ENCODE measurements around the gene DBH.

DBH gene

DNA sequence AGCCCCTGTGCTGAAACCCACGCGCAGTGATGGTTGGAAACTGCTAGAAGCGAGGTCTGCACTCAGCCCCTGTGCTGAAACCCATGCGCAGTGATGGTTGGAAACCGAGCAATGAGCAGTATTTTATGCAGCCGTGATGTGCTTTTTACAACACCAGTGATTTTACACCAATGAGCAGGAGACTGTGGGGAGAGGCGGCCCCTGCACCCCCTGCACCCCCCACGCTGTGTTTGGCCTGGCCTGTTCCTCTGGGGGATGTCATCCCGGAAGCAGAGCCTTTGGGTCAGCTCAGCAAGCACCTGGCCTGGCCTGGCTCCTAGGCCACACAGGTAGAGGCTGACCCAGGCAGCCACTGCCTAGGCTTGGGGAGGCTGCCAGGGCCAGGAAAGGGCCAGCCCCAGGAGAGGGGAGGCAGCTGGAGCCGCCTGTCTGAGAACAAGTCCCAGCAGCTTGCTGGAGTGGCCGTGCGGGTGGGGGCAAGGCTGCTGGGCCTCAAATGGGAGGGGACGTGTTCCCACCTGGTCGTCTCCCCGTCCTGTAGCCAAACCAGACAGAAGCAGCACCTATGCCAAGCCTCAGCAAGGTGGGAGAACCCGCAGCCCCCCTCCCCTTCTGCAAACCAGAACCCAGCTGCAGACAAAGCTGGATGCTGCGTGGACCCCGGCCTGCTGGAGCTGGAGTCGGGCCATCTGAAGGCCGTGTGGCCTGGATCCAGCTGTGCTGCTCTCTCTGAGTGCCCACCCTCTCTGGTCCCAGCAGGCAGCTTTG lies 46.8 kb downstream of the DBH start:
- no peaks in the 10 kb centered on the region for H3K79me2 ChIP-seq (ENCODE audit: low read length)
- no peak overlapping the region for H3K4me3 ChIP-seq (ENCODE audit: low read length)
- H3K27ac ChIP-seq (ENCODE audit: low read length) = no peak overlapping the region
- H3K27me3 ChIP-seq (ENCODE audit: low read depth, low read length) = no peaks in the 10 kb centered on the region
- no peaks in the 10 kb centered on the region for H3K9me3 ChIP-seq (ENCODE audit: insufficient read depth, low read length)
- no peak overlapping the region for H3K9ac ChIP-seq (ENCODE audit: low read length)
- H4K20me1 ChIP-seq (ENCODE audit: insufficient read depth, low read length) = no peaks in the 10 kb centered on the region
- H3K4me2 ChIP-seq (ENCODE audit: low read length) = no peak overlapping the region
- no peaks in the 10 kb centered on the region for H3K36me3 ChIP-seq (replicated peaks; ENCODE audit: low read depth, low read length)
- H3K4me1 ChIP-seq (ENCODE audit: low read length) = no peaks in the 10 kb centered on the region
- H2AFZ ChIP-seq (ENCODE audit: low read depth, low read length) = no peak overlapping the region
- no peak for TF ChIP-seq EZH2phosphoT487 (IDR thresholded peaks at IDR 0.05; ENCODE audit: low read depth)
- TF ChIP-seq, protein P1, sequence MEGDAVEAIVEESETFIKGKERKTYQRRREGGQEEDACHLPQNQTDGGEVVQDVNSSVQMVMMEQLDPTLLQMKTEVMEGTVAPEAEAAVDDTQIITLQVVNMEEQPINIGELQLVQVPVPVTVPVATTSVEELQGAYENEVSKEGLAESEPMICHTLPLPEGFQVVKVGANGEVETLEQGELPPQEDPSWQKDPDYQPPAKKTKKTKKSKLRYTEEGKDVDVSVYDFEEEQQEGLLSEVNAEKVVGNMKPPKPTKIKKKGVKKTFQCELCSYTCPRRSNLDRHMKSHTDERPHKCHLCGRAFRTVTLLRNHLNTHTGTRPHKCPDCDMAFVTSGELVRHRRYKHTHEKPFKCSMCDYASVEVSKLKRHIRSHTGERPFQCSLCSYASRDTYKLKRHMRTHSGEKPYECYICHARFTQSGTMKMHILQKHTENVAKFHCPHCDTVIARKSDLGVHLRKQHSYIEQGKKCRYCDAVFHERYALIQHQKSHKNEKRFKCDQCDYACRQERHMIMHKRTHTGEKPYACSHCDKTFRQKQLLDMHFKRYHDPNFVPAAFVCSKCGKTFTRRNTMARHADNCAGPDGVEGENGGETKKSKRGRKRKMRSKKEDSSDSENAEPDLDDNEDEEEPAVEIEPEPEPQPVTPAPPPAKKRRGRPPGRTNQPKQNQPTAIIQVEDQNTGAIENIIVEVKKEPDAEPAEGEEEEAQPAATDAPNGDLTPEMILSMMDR (IDR thresholded peaks at IDR 0.05; ENCODE audit: low read depth, low read length) = no peak

DNA sequence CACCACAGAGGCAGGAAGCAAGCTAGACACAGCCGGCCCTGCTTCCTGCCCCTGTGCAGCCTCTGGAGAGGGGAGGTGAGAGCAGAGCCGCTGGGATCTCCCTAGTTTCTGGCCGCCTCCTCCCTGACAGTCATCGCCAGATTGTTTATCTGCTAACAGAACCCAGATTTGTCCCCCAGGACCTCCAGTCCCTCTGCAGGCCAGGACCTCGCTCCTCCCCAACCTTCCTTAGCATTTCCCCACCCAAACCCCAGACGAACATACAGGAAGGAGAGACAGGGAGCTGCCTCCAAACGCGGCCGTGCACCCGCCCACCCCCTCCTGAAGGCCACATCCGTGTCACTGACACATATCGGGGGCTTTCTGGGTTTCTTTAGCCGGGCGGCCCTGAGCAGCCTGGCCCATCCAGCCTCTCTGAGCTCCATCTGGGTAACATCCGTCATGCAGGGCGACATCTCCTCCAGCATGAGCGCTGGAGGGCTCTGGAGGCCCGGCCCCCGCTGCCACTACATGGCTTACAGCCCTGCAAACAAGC lies 47.5 kb downstream of the DBH start:
- Histone ChIP-seq H3K9ac (ENCODE audit: low read length) (no peak overlapping the region), H4K20me1 (ENCODE audit: insufficient read depth, low read length) (no peaks in the 10 kb centered on the region), H3K79me2 (ENCODE audit: low read length) (no peaks in the 10 kb centered on the region), H3K36me3 (replicated peaks; ENCODE audit: low read depth, low read length) (no peaks in the 10 kb centered on the region), H3K27ac (ENCODE audit: low read length) (no peak overlapping the region), H3K4me1 (ENCODE audit: low read length) (no peaks in the 10 kb centered on the region), H3K27me3 (ENCODE audit: low read depth, low read length) (no peaks in the 10 kb centered on the region; the same call in 1 of the 2 replicates), H3K4me3 (ENCODE audit: low read length) (no peak overlapping the region), H3K4me2 (ENCODE audit: low read length) (no peak overlapping the region), H3K9me3 (ENCODE audit: insufficient read depth, low read length) (no peaks in the 10 kb centered on the region), H2AFZ (ENCODE audit: low read depth, low read length) (no peak overlapping the region)
- no peak for TF ChIP-seq EZH2phosphoT487 (IDR thresholded peaks at IDR 0.05; ENCODE audit: low read depth)
- TF ChIP-seq, protein P1 (IDR thresholded peaks at IDR 0.05; ENCODE audit: low read depth, low read length) = no peak

GRCh38 chr9:133684121-133684935 lies 48.2 kb downstream of the DBH start:
- Histone ChIP-seq H2AFZ (ENCODE audit: low read depth, low read length) (no peak overlapping the region), H3K27ac (ENCODE audit: low read length) (no peak overlapping the region), H3K27me3 (ENCODE audit: low read depth, low read length) (no peaks in the 10 kb centered on the region; the same call in 1 of the 2 replicates), H3K36me3 (replicated peaks; ENCODE audit: low read depth, low read length) (no peaks in the 10 kb centered on the region), H3K4me3 (ENCODE audit: low read length) (no peak overlapping the region), H4K20me1 (ENCODE audit: insufficient read depth, low read length) (no peaks in the 10 kb centered on the region), H3K4me1 (ENCODE audit: low read length) (no peaks in the 10 kb centered on the region), H3K9me3 (ENCODE audit: insufficient read depth, low read length) (no peaks in the 10 kb centered on the region), H3K79me2 (ENCODE audit: low read length) (no peaks in the 10 kb centered on the region), H3K4me2 (ENCODE audit: low read length) (no peak overlapping the region), H3K9ac (ENCODE audit: low read length) (no peak overlapping the region)
- no peak for TF ChIP-seq EZH2phosphoT487 (IDR thresholded peaks at IDR 0.05; ENCODE audit: low read depth)
- TF ChIP-seq, protein P1 (IDR thresholded peaks at IDR 0.05; ENCODE audit: low read depth, low read length) = no peak

DNA sequence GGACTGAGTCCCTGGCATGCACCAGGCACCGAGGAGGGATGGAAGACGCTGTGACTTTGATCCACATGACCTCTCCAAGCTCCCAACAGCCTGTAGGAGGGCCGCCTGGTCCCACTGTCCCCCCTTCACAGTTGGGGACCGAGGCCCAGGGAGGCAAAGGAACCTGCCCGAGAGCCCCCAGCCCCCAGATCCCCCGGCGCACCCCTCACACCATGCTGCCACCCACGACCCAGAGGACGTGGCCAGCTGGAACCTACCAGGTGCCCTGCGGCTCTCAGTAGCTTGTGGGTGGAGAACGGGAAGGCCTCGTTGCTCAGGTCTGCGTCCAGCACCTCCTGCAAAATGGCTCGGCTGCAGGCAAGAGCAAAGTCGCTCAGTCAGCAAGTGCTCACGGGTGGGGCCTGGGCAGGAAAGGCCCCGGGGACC lies 48.8 kb downstream of the DBH start:
- Histone ChIP-seq H3K9ac (ENCODE audit: low read length) (no peak overlapping the region), H3K27ac (ENCODE audit: low read length) (no peak overlapping the region), H3K27me3 (ENCODE audit: low read depth, low read length) (no peaks in the 10 kb centered on the region; the same call in 1 of the 2 replicates), H4K20me1 (ENCODE audit: insufficient read depth, low read length) (no peaks in the 10 kb centered on the region), H3K36me3 (replicated peaks; ENCODE audit: low read depth, low read length) (no peaks in the 10 kb centered on the region), H3K4me3 (ENCODE audit: low read length) (no peak overlapping the region), H3K4me2 (ENCODE audit: low read length) (no peak overlapping the region), H3K79me2 (ENCODE audit: low read length) (no peaks in the 10 kb centered on the region), H2AFZ (ENCODE audit: low read depth, low read length) (no peak overlapping the region), H3K9me3 (ENCODE audit: insufficient read depth, low read length) (no peaks in the 10 kb centered on the region), H3K4me1 (ENCODE audit: low read length) (no peaks in the 10 kb centered on the region)
- TF ChIP-seq, protein P1 (IDR thresholded peaks at IDR 0.05; ENCODE audit: low read depth, low read length) = no peak
- no peak for TF ChIP-seq EZH2phosphoT487 (IDR thresholded peaks at IDR 0.05; ENCODE audit: low read depth)
